PC-9 (cell line): ENCODE measurements around the gene DDO.

ENCODE experiments used
- EZH2 ChIP-seq: fragments of 200-600 bp; sonication (generic); IDR thresholded peaks from 2 replicates; pipeline ENCODE4 v1.8.0; 2017; ENCODE audit warnings: antibody characterized with exemption, low read depth
- TF ChIP-seq, protein P1 (sequence below): fragments of 200-600 bp; sonication (generic); conservative IDR thresholded peaks from 2 replicates; pipeline ENCODE4 v1.6.1; 2017; ENCODE audit warnings: mixed run types, antibody characterized with exemption, mild to moderate bottlenecking, moderate library complexity

DNA sequence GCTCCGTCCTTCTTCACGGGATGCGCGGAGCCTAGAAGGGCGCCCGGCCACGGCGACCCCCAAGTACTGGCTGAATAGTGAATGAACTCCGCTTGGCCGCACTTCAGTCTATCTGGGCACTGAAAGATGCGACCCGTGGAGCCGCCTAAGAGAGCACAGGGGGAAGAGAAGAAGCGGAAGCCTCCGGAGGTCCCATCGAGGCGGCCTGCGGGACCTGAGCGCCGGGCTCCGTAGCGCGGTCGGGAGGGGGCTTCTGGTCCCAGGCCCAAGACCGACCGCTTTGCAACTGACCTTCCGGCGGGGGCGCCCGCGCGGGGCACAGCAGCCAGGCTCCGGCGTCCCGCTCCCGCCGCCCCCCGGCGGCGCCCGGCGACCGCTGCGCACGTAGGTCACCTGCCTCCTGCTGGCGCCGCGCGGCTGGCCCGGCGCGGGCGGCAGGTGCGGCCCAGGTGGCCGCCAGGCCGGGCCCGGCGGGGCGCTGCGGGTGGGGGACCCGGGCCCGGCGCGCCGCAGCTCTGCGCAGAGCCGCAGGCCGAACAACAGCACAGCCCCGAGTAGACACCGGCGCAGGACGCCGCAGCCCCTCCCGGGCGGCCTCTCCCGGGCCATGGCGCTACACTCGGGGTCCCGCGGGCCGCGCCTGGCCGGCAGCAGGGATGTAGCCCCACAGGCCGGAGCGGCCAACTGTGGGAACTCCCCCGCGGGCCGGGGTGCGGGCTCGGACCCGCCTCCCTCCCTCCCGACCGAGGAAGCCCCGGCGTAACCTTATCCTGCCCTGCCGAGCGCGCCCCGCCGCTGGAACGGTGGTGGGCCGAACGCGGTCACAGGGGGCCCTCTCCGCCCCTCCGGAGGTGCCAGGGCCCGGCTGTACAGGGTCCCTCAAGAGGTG lies 57.5 kb downstream of the DDO start, which contains the start of gene METTL24:
- TF ChIP-seq, protein P1, sequence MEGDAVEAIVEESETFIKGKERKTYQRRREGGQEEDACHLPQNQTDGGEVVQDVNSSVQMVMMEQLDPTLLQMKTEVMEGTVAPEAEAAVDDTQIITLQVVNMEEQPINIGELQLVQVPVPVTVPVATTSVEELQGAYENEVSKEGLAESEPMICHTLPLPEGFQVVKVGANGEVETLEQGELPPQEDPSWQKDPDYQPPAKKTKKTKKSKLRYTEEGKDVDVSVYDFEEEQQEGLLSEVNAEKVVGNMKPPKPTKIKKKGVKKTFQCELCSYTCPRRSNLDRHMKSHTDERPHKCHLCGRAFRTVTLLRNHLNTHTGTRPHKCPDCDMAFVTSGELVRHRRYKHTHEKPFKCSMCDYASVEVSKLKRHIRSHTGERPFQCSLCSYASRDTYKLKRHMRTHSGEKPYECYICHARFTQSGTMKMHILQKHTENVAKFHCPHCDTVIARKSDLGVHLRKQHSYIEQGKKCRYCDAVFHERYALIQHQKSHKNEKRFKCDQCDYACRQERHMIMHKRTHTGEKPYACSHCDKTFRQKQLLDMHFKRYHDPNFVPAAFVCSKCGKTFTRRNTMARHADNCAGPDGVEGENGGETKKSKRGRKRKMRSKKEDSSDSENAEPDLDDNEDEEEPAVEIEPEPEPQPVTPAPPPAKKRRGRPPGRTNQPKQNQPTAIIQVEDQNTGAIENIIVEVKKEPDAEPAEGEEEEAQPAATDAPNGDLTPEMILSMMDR = no peak
- no peak for TF ChIP-seq EZH2
